K562 (cell line): Measurements from ENCODE around the gene PTRH2. TPM values are rescaled to one million over a fixed set of nuclear protein-coding genes. Genes with fewer than 3 reads are reported as not detected.

Experiments used
- ARID1B ChIP-seq: fragments of 450-650 bp; IDR thresholded peaks from 2 replicates; pipeline ENCODE4 v1.6.1; 2016; ENCODE audit warnings: antibody characterized with exemption, mild to moderate bottlenecking, inconsistent platforms
- CBX1 ChIP-seq: sonication (generic); IDR thresholded peaks from 2 replicates; pipeline ENCODE4 v1.6.1; 2016; ENCODE audit warnings: antibody characterized with exemption, low read depth, mild to moderate bottlenecking
- CEBPG ChIP-seq, 3 experiments: fragments of 200-800 bp in 1 of 3; sonication (Bioruptor generic) in 1 of 3; sonication (generic) in 1 of 3; formaldehyde crosslinking in 1 of 3; IDR thresholded peaks in 2 of 3; conservative IDR thresholded peaks in 1 of 3; 2 replicates each; pipeline versions ENCODE4 v1.6.1 to v1.8.0; 2016 to 2022; ENCODE audit warnings: missing compliant biosample characterization in 2 of 3, missing genetic modification characterization in 2 of 3, mild to moderate bottlenecking in 1 of 3, missing genetic modification reagents in 1 of 3
- FOXK2 ChIP-seq, 2 experiments: fragments of 450-650 bp; IDR thresholded peaks in 1 of 2; conservative IDR thresholded peaks in 1 of 2; 2 replicates each; pipeline ENCODE4 v1.6.1; 2016; ENCODE audit warnings: low read depth in 2 of 2, mild to moderate bottlenecking in 1 of 2
- HDGF ChIP-seq: fragments of 450-650 bp; IDR thresholded peaks from 2 replicates; pipeline ENCODE4 v1.6.1; 2016
- PTRF ChIP-seq: fragments of 450-650 bp; IDR thresholded peaks from 2 replicates; pipeline ENCODE4 v1.6.1; 2016; ENCODE audit warnings: mild to moderate bottlenecking, missing genetic modification characterization, missing compliant biosample characterization
- THRB ChIP-seq: fragments of 450-650 bp; formaldehyde crosslinking; conservative IDR thresholded peaks from 2 replicates; pipeline ENCODE4 v1.4.0; 2022; ENCODE audit warnings: mild to moderate bottlenecking, missing genetic modification characterization
- TSC22D4 ChIP-seq: fragments of 450-650 bp; IDR thresholded peaks from 2 replicates; pipeline ENCODE4 v1.6.1; 2016; ENCODE audit warnings: missing genetic modification characterization, missing biosample characterization, control low read depth
- ZNF318 ChIP-seq, 2 experiments: fragments of 450-650 bp; IDR thresholded peaks; 2 replicates each; pipeline ENCODE4 v1.6.1; 2016; ENCODE audit warnings: mild to moderate bottlenecking in 2 of 2, borderline replicate concordance in 1 of 2, low read depth in 1 of 2, moderate library complexity in 1 of 2
- ZNF76 ChIP-seq: fragments of 250-450 bp; sonication (Bioruptor Pico); IDR thresholded peaks from 2 replicates; pipeline ENCODE4 v1.4.0; 2020; ENCODE audit warnings: mild to moderate bottlenecking, moderate library complexity, borderline replicate concordance
- polyA plus RNA-seq, 8 experiments: library from polyadenylated mRNA; depleted of rRNA in 4 of 8; stranded (reverse) in 5 of 8; unstranded in 3 of 8; fragments of >200 nt; fragmentation: Nextera tagmentation in 2 of 8; fragmentation: Illumina TruSeq in 1 of 8; extraction: Ambion mirVana in 2 of 8; extraction: Trizol in 1 of 8; gene quantifications; 2 replicates each; pipeline versions ENCODE4 v1.2.1 to v1.2.3, GENCODE V29; 2011 to 2014; ENCODE audit warnings: inconsistent platforms in 1 of 8, missing spikeins in 1 of 8
- total RNA-seq, 7 experiments: library from RNA; depleted of rRNA in 6 of 7; stranded (reverse); fragments of >200 nt in 6 of 7; fragmentation: Illumina TruSeq in 2 of 7; extraction: Trizol in 2 of 7; gene quantifications; 2 replicates each; pipeline versions ENCODE4 v1.2.1 to v1.2.3, GENCODE V29; 2011 to 2021; ENCODE audit warnings: low replicate concordance in 1 of 7
- TF ChIP-seq, protein P1 (sequence below): fragments of 450-650 bp; formaldehyde crosslinking; IDR thresholded peaks from 2 replicates; pipeline ENCODE4 v1.4.0; 2020; ENCODE audit warnings: mild to moderate bottlenecking, moderate library complexity
- TF ChIP-seq, protein P2 (sequence below): fragments of 250-450 bp; sonication (Bioruptor Pico); IDR thresholded peaks from 2 replicates; pipeline ENCODE4 v1.5.0; 2020; ENCODE audit warnings: mild to moderate bottlenecking, borderline replicate concordance

Gene PTRH2
- total and polyA plus RNA-seq, 9 of the 15 experiments (the other 6 are each of a cell fraction or from before 2014, with no cell fraction given): 53.1 to 210 (median 126) TPM

GRCh38 chr17:59695945-59696681, 11.1 kb downstream of the PTRH2 start (continued):
- TF ChIP-seq ZNF318 (IDR thresholded peaks at IDR 0.05; ENCODE audit: borderline replicate concordance in 1 of 2, low read depth in 1 of 2) (peak in 1 of 2 experiments; percentile 30; a peak in 1 of 4 replicates), HDGF (no peak), FOXK2 (conservative IDR thresholded peaks at IDR 0.05 in 1 of 2, IDR thresholded peaks at IDR 0.05 in 1 of 2; ENCODE audit: low read depth in 2 of 2) (no peak), CEBPG (CRISPR knock-in tag; IDR thresholded peaks at IDR 0.05) (peak; percentile 99), CEBPG (tag; conservative IDR thresholded peaks at IDR 0.05 in 1 of 2, IDR thresholded peaks at IDR 0.05 in 1 of 2) (peak; percentile 98 to 100), THRB (CRISPR knock-in tag) (no peak), CBX1 (no peak), ARID1B (peak; percentile 30; the same call in 1 of the 2 replicates), PTRF (tag) (no peak), ZNF76 (no peak), TSC22D4 (tag) (no peak)
- TF ChIP-seq, protein P1, sequence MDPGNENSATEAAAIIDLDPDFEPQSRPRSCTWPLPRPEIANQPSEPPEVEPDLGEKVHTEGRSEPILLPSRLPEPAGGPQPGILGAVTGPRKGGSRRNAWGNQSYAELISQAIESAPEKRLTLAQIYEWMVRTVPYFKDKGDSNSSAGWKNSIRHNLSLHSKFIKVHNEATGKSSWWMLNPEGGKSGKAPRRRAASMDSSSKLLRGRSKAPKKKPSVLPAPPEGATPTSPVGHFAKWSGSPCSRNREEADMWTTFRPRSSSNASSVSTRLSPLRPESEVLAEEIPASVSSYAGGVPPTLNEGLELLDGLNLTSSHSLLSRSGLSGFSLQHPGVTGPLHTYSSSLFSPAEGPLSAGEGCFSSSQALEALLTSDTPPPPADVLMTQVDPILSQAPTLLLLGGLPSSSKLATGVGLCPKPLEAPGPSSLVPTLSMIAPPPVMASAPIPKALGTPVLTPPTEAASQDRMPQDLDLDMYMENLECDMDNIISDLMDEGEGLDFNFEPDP (CRISPR knock-in tag): no peak
- TF ChIP-seq, protein P2, sequence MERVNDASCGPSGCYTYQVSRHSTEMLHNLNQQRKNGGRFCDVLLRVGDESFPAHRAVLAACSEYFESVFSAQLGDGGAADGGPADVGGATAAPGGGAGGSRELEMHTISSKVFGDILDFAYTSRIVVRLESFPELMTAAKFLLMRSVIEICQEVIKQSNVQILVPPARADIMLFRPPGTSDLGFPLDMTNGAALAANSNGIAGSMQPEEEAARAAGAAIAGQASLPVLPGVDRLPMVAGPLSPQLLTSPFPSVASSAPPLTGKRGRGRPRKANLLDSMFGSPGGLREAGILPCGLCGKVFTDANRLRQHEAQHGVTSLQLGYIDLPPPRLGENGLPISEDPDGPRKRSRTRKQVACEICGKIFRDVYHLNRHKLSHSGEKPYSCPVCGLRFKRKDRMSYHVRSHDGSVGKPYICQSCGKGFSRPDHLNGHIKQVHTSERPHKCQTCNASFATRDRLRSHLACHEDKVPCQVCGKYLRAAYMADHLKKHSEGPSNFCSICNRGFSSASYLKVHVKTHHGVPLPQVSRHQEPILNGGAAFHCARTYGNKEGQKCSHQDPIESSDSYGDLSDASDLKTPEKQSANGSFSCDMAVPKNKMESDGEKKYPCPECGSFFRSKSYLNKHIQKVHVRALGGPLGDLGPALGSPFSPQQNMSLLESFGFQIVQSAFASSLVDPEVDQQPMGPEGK: no peak
